GM19351 (cell line): ENCODE measurements around the gene BARX1.

Experiments
- ATAC-seq: cut with Tn5 transposase; IDR thresholded peaks from one replicate; pipeline ENCODE4 v1.9.1; 2021; ENCODE audit warnings: mild to moderate bottlenecking, moderate library complexity; ENCODE audit not compliant: unreplicated experiment

Gene BARX1

GRCh38 chr9:93902780-93903655, 52.1 kb downstream of the BARX1 start:
- no peak for ATAC-seq

DNA sequence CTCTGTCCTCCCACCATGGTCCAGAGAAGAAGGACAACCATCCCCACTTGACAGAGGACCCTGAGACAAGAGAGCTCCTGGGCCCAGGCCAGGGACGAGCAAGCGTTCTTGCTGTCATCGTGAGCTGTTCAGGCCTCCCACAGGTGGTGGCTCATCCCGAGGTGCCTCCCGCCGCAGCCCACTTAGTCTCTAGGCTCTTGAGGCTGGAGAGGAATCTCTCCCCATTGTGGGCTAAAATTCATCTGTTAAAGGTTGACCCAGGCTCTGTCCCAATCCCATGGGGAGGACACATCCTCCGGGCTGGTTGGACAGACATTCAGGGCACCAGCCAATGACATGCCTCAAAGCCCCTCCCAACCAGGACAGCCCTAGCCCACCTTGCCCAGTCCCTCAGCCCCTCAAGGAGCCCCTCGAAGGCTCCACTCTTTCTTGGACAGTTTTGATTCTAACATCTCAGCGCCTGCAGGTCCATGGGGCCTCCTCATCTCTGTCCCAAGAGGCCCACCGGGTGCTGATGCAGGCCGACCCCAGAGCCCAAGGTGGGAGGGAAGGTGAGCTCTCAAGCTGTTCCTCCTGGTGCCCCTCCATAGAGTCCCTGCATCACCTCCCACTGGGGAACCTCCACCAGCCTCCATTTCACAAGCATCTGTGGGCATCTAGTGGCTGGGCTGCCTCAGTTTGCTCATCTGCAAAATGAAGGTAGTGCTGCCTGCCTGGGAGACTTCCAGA, 52.9 kb downstream of the BARX1 start:
- no peak for ATAC-seq
